ENCODE results near the gene ERCC4.

Gene ERCC4

DNA sequence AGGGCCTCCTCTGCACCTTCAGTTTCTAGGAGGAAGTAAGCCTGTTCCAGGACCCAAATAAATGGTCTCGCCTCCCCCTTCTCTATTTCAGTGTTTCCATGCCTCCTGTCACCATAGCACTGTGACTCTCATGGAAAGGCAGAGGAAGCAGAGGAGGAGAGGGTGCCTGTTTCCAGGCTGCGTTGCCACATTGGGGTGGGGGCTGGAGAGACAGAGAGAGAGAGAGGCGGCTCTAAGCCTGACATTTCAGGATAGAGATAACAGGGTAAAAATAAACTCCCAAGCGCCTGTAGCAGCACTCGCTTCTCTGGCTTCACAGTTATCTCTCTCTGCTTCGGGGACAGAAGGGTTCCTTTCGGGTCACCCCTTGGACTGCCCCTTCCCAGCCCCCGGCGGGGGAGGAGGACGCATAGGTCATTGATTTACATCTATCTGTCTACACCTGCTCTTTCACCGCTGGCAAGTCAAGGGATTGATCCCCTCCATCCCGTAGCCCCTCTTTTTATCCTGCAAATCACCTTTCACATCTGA, 80.0 kb downstream of the ERCC4 start:
- Histone ChIP-seq H3K4me1 (ENCODE audit: insufficient read depth, low read length) (0 out of 2 replicates have a peak, but pooled peaks cover 12% of the 10 kb centered on the region), H3K9ac (ENCODE audit: low read depth, low read length) (no peak overlapping the region), H3K9me3 (ENCODE audit: control insufficient read depth, insufficient read depth, low read length) (no peaks in the 10 kb centered on the region), H3K36me3 (ENCODE audit: insufficient read depth, low read length) (no peaks in the 10 kb centered on the region)

DNA sequence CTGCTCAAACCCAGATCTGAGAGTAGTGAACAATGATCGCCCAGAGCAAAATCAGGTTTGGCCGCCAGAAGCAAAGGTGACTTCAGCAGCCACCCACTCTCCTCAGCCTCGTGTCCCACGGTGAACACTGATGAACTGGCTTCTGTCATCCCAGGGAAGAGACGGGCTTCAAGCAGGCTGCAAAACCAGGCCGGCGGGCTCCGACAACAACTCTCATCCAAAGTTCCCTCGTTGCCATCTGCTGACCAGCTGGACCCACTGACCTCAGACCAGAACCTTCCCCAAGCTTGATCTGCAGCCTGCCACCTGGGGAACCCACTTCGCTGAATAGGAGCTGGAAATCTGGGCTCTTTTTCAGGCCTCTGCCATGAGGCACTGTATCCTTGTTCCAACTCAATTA, 81.6 kb downstream of the ERCC4 start:
- Histone ChIP-seq H3K36me3 (ENCODE audit: insufficient read depth, low read length) (no peaks in the 10 kb centered on the region), H3K4me1 (ENCODE audit: insufficient read depth, low read length) (0 out of 2 replicates have a peak, but pooled peaks cover 12% of the 10 kb centered on the region), H3K9ac (ENCODE audit: low read depth, low read length) (no peak overlapping the region), H3K9me3 (ENCODE audit: control insufficient read depth, insufficient read depth, low read length) (no peaks in the 10 kb centered on the region)
